H1 (cell line): ENCODE results near the gene SCAMP2.

Experiments
- CHD2 ChIP-seq: IDR thresholded peaks from 2 replicates; pipeline ENCODE4 v1.6.1; 2012; ENCODE audit warnings: low read length, improper control_type of control experiment
- CTCF ChIP-seq, 3 experiments: IDR thresholded peaks; 1 replicate in 2 of 3; 2 replicates in 1 of 3; pipeline versions ENCODE4 v1.5.1 to v1.6.1; 2011; ENCODE audit warnings: low read length in 3 of 3, mild to moderate bottlenecking in 3 of 3, inconsistent platforms in 2 of 3, low read depth in 1 of 3, moderate library complexity in 1 of 3; ENCODE audit not compliant: insufficient read depth in 1 of 3; ENCODE audit errors: control extremely low read depth in 1 of 3
- E2F6 ChIP-seq: IDR thresholded peaks from 2 replicates; pipeline ENCODE4 v1.6.1; 2012; ENCODE audit warnings: inconsistent platforms
- EP300 ChIP-seq, 2 experiments: IDR thresholded peaks; 1 replicate in 1 of 2; 2 replicates in 1 of 2; pipeline ENCODE4 v1.6.1; 2011 to 2012; ENCODE audit warnings: low read depth in 2 of 2, low read length in 2 of 2, mild to moderate bottlenecking in 2 of 2, borderline replicate concordance in 1 of 2, inconsistent platforms in 1 of 2, moderate library complexity in 1 of 2
- KDM1A ChIP-seq: fragments of 200-600, 300-600 bp; sonication (generic); IDR thresholded peaks from 2 replicates; pipeline ENCODE4 v1.7.1; 2016; ENCODE audit warnings: mild to moderate bottlenecking, low read length, borderline replicate concordance
- TF ChIP-seq, protein P1 (sequence below): IDR thresholded peaks from 2 replicates; pipeline ENCODE4 v1.6.1; 2011; ENCODE audit warnings: low read depth, mild to moderate bottlenecking, low read length; ENCODE audit not compliant: insufficient read depth

GRCh38 chr15:74836846-74837245 is 36.3 kb downstream of the SCAMP2 start:
- TF ChIP-seq CTCF (IDR thresholded peaks at IDR 0.05; ENCODE audit: control extremely low read depth in 1 of 3, insufficient read depth in 1 of 3, low read depth in 1 of 3, low read length in 3 of 3) (no peak), EP300 (IDR thresholded peaks at IDR 0.05; ENCODE audit: borderline replicate concordance in 1 of 2, low read depth in 2 of 2, low read length in 2 of 2) (no peak), KDM1A (no peak), E2F6 (no peak), CHD2 (no peak)
- TF ChIP-seq, protein P1, sequence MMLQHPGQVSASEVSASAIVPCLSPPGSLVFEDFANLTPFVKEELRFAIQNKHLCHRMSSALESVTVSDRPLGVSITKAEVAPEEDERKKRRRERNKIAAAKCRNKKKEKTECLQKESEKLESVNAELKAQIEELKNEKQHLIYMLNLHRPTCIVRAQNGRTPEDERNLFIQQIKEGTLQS, result no peak
